Smooth muscle cell of the umbilical artery (primary cell): Measurements from ENCODE around the gene PLA2G5. TPM values are rescaled to one million over a fixed set of nuclear protein-coding genes. Genes with fewer than 3 reads are reported as not detected.

ENCODE experiments used
- total RNA-seq: library from RNA; depleted of rRNA; stranded (reverse); fragments of >200 nt; gene quantifications from 2 replicates; pipeline ENCODE4 v1.2.3, GENCODE V29; 2014

The PLA2G5 gene
- not detected in 2 replicates for total RNA-seq

GRCh38 chr1:20069874-20070273 is at the start of gene PLA2G5:
Gene PLA2G5 (plus strand): TSS chr1:20070194. CDS start chr1:20084831, 14,637 bp downstream.

GRCh38 chr1:20119347-20119746 is 49.4 kb downstream of the PLA2G5 start, which contains the start of gene PLA2G2D:
Gene PLA2G2D (minus strand): TSS chr1:20119536. CDS start chr1:20119498, 38 bp downstream.

GRCh38 chr1:20138961-20139550 is 69.1 kb downstream of the PLA2G5 start, which contains the start of gene PLA2G2F:
Gene PLA2G2F (plus strand): TSS chr1:20139323. CDS start chr1:20139428, 105 bp downstream.

Other genes with a start within 250 kb of the PLA2G5 start
- 7.7 and 10.3 TPM in 2 replicates for gene OTUD3, start 187.8 kb upstream of the PLA2G5 start, total RNA-seq
- not detected in 2 replicates for gene PLA2G2E, start 146.6 kb upstream of the PLA2G5 start, total RNA-seq
- gene PLA2G2A, start 90.6 kb upstream of the PLA2G5 start, total RNA-seq: not detected in 2 replicates
- not detected in 2 replicates for gene PLA2G2D, start 49.3 kb downstream of the PLA2G5 start, total RNA-seq
- gene PLA2G2F, start 69.1 kb downstream of the PLA2G5 start, total RNA-seq: not detected in 2 replicates
- gene UBXN10, start 115.9 kb downstream of the PLA2G5 start, total RNA-seq: not detected in 2 replicates
- not detected in 2 replicates for gene PLA2G2C, start 116.3 kb downstream of the PLA2G5 start, total RNA-seq
- gene VWA5B1, start 220.7 kb downstream of the PLA2G5 start, total RNA-seq: not detected in 2 replicates